Peyer's patch (tissue), 4 donors: ENCODE data around the gene PIP5K1A.

Source experiments
- CTCF ChIP-seq, 6 experiments: fragments of 450-650 bp in 4 of 6; fragments of 200-600 bp in 2 of 6; sonication (generic) in 1 of 6; IDR thresholded peaks; one replicate each; pipeline ENCODE4 v1.5.1; 2017 to 2019; ENCODE audit warnings: antibody characterized with exemption in 6 of 6, mild to moderate bottlenecking in 3 of 6, moderate library complexity in 1 of 6
- POLR2A ChIP-seq, 2 donors: fragments of 450-650 bp; IDR thresholded peaks; one replicate each; pipeline ENCODE4 v1.5.1; 2017; ENCODE audit warnings: antibody characterized with exemption in 2 of 2, mild to moderate bottlenecking in 2 of 2, moderate library complexity in 2 of 2

- no peak for TF ChIP-seq CTCF (IDR thresholded peaks at IDR 0.05)
- TF ChIP-seq POLR2A (IDR thresholded peaks at IDR 0.05) = no peak
Measured at GRCh38 chr1:151267760-151268159, 69.4 kb downstream of the PIP5K1A start.
